Epidermal melanocyte (primary cell): Measurements from ENCODE around the gene ATG7.
"Not testable (repeated sequence)": the region's sequence is repeated elsewhere in the genome, so short reads cannot be mapped to it uniquely, and the experiment has no call there.

Experiments
- DNase-seq: peaks from one replicate; pipeline ENCODE4 v3.0.0; 2011; ENCODE audit warnings: low spot score; ENCODE audit not compliant: insufficient read length

Gene ATG7

GRCh38 chr3:11565492-11565891 lies 293.3 kb downstream of the ATG7 start:
- no peak for DNase-seq

DNA sequence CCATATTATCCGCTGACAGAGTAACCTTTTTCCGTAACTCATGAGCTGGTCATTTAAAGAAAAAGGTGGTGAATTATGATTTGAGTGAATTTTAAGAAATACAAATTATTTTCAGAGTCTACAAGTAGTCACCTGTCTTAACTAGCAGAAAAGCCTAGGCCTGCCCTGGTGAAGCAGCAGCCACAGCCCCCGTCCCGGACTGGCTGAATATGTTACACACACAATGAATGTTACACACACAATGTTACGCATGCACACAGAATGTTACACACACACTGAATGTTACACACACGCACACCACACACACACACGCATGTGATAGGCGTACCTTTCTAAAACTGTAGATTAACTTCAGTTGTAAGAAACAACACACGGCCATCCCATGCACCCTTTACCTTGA lies 293.7 kb downstream of the ATG7 start:
- no peak for DNase-seq

- DNase-seq = no peak
Observed at GRCh38 chr3:11566478-11566877, 294.3 kb downstream of the ATG7 start.

DNA sequence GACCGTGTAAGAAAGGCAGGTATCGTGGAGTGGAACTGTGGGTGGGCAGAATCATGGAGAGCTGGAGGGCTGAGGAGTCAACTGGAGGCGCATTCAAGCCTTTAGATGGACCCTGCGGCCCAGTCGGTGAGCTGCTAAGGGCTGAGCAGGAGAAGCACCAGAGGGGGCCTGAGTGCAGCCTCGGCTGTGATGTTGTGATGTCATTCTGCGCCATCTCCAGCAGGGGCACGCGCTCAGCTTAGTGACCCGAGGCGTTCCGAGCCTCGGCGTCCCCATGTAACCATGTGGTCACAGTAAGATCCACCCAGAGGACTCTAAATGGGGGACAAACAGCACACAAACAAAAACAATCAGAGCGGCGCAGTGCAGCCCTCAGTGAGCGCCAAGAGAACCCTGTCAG lies 294.7 kb downstream of the ATG7 start:
- DNase-seq = no peak

DNA sequence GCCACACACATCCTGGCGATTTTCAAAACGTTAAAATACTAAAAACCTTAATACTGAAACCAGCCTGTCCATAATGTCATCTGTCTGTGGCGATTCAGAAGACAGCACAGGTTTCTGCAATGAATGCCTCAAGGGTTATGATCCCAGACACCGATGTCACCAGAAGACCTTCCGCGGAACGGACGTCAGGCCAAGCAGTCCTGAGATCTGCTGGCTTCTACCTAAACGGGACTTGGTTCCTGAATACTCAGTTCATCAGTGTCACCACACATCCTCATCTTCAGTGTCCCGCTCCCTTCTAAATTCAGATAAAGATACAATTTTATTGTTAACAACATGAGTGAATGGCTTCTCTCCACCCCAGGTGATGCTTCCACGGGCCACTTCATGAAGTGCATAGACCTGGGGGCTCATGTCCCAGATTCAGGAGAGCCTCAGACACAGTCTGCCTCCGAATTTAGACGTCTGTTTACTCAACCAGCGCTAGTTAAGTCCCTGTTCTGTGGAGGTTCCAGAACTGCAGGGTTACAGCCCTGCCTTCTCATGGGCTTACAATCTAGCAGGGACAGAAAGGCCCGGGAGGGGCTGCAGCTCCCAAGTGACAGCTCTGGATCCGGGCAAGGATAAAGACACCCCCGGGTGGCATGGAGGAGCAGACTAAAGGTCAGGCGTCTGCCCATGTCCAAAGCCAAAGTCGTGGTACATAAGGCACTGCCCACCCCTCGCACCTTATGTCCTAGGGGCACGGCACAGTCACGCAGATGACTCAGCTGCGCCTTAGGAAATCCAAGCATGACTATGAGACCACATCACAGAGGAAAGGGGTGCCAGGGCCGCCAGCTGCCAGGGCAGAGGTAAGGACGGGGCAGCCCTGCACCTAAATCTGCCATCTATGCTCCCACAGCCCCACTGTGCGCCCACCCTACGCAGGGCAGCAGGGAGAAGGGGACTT lies 295.6 kb downstream of the ATG7 start:
- DNase-seq = peak; percentile 78

DNA sequence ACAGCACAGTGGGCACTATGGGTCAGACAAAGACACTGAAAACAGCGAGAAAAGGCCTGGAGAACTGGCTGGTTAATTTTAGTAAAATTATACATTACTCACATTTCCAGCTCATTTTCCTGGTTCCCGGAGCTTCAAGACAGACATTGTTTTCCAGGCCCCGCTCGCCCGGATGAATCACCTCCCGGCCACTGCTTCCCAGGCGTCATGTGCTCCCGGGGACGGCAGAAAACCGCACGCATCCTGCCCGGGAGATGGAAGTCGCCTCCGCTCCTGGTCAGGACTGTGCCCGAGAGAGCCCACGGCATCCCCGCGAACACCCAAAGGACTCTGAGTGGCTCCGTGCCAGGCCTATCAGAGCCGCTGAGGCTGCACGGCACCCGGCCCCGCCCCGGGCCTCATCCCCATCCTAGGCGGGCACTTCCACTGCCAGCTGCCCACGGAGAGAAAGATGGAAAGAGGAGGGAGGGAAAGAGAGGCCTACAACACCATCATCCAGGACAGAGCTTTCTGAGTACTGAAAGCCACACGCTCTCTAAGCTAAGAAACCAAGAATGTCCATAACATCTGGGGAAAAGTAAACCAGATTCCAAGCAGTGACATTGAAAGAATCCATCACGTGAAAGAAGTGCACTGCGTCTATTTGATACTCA lies 296.4 kb downstream of the ATG7 start:
- peak; percentile 95 for DNase-seq

DNA sequence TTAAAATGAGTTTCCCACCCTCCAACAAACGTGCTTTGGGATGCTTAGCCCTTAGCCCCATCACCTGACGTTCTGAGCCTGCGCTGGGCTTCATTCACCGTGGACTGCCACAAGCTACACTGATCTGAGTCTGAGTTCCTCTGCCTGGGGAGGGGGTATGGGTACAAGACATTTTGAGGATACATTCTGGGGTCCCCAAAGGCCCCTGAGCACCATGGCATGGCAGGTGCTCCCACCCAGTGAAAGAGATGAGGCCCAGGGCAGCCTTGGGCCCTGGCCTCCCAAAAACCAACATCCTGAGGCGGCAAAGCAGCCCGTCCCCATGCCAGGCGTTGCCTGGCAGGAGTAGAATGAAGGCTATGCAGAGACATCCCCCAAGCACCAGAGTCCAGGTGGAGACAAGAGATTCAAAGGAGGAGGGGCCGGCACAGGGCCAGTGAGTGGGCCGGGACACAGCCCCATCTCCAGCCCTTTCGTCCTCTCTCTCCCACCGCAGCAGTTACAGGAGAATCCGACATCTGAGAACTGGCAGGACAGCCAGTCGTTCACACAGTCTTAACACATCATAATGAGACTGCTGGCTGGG lies 297.1 kb downstream of the ATG7 start:
- no peak for DNase-seq

DNA sequence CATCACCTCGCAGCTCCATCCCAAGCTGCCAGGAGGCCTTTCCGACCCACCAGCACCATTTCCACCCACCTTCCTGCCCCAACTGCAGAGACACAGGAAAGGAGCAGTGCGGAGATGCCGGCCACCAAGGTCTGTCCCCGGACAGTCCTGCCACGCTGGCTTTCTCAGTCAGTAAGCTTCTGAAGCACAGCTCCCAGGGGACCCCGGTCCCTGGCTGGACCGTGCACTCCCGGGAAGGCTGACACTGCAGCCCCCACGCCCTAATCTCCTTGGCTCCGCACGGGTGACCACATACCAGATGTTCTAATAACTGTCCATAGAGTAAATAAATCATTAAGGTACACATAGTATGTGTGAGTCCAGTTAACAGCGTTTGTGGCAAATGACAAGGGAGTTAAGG lies 298.1 kb downstream of the ATG7 start:
- DNase-seq = no peak

DNA sequence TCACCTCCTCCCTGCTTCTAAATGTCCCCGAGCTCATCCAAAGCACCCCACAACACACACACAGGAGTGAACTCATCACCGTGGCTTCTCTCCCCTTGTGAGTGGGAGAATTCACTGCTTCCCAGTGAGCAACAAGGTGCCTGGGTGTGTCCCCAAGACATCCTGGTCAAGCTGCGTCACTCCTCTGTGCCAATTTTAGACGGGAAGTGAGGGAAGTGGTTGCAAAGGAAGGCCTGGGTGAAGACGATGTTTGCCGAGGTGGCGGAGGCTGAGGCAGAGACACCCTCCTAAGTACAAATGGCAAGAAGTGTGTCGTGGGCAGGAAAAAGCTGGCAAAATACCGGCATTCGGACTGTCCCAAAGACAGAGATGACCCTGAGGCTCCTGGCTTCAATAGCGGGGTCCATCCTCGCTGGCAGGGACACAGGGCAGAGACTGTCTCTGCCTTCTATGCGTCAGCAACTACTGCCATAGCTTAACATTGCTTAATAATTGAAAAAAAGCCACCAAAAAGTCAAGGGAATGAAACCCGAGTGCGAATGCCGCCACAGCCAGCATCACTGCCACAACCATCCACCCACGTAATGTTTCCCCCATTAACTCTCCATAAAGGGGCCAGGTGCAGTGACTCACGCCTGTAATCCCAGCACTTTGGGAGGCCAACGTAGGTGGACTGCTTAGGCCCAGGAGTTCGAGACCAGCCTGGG lies 298.7 kb downstream of the ATG7 start:
- no peak for DNase-seq

- not testable (repeated sequence) for DNase-seq
Observed at GRCh38 chr3:11572660-11573059, 300.5 kb downstream of the ATG7 start.

DNA sequence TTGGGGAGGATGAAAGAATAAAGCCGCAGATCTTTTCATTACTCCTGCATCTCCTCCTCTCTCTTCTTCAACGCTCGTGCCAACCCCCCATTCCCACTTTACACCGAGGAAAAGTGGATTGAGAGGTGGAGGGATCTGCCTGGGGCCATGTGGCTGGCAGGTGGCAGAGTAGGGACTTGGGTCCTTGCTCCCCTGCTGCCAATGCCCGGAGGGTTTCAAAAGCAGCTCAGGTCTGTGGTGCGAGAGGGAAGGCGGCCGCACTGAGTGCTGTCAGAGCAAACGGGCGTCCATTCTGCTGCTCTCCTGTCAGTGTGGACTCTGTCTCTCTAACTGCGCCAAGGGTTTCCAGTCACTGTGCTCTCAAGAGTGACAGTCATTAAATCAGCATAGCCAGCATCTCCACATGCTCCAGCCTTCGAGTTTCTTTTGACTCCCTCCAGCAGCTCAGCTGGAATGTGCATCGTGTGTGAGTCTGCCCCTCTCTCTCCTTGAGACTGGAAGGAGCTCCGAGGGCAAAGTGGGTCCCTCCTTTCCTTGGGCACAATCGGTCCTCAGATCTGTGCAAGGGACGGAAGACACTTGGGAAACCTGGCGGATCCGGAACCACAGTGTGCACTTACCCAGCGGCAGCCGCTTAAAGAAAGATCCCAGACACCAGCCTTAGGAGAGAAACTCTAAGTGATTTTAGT lies 302.9 kb downstream of the ATG7 start:
- DNase-seq = no peak

GRCh38 chr3:11575677-11576076 lies 303.5 kb downstream of the ATG7 start:
- no peak for DNase-seq

DNA sequence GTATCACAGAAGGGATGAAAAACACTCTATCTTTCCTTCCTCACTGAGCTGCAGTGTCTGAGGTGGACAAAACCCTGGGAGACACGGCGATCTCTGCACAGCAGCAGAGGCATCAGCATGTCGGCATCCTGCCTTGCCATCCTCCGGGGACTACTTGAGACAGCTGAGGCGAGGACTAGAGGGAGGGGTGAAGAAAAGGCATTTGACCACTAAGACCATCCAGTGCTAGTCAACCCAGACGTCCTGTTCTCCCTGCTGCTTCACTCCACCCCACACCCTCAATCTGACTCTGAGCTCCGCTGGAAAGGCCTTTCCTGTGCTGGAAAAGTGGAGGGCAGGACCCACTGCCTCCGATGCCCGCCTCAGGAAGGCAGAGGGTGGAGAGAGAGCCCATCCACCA lies 304.3 kb downstream of the ATG7 start:
- no peak for DNase-seq

- no peak for DNase-seq
Observed at GRCh38 chr3:11578169-11578568, 306.0 kb downstream of the ATG7 start.

GRCh38 chr3:11580645-11581044 lies 308.4 kb downstream of the ATG7 start:
- no peak for DNase-seq

DNA sequence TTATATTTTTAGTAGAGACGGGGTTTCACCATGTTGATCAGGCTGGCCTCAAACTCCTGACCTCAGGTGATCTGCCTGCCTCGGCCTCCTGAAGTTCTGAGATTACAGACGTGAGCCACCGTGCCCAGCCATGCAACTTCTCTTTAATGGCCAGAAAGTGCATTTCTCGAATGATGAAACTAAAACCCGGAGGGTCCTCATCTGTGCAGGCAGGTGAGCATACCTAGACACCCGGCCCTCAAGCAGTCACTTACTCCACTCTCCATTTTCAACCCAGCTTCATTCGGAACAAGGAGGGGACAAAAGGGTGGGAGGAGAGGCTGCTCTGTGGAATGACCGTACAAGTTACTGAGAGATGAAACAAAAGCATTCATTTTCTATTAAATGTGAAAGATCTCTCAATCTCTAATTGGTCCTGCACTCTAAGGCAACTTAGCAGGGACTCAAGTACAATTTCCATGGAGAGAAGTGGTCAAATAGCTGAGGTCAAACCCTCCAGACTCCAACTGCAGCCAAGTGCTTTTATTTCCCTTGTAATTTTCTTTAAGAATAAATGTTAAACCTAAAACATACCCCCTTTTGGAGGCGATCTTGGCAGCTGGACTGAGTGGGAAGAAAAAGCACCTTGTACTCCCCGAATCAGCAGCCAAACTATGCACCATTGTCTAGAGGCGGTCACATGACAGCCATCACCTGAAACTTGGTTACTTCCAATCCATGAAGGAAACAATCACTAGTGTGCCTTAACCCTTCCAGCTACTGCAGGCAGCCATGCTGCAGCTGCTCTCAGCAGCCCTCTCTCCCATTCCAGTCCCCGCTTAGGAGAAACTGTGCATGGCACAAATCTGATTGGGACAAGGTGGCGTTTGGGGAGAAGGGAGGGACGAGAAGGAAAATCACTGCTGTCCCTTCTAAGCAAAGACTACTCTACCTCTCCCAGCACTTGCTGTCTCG lies 309.3 kb downstream of the ATG7 start:
- DNase-seq = no peak

DNA sequence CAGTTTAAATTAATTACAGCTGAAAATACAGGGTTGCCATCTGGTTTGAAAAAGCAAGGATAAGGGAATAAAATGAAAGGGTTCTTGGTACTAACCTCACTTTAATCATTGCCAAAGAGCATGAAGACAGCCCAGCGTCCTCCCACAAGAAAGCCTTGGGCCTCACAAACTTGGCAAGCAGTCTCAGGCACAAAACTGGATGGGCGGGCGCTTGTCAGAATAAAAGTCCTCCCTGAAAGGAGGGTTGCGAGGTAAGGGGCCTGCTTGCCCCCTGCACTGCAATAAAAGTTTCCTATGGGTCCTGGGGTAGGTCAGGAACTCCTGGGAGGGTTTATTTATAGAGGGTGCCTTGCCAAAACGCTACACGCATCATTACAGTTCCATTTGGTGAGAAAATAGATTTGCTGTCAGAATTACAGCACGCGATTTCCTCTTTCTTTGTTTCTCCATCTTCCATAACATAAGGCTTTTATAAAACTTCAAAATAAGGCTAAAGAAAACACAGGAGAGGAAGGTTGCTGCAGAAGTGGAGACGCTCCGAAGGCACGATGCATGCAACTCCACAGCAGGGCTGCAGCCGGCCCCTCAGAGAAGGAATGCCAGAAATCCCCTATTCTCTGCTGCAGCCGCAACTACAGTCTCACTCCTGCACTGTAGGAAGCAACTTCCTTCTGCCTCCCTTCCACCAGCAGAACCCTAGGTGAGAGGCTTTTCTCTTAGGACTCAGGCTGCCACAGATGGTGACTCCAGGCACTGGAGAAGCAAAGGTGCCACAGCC lies 310.2 kb downstream of the ATG7 start:
- DNase-seq = peak; percentile 92

GRCh38 chr3:11583235-11583634 lies 311.0 kb downstream of the ATG7 start:
- no peak for DNase-seq

DNA sequence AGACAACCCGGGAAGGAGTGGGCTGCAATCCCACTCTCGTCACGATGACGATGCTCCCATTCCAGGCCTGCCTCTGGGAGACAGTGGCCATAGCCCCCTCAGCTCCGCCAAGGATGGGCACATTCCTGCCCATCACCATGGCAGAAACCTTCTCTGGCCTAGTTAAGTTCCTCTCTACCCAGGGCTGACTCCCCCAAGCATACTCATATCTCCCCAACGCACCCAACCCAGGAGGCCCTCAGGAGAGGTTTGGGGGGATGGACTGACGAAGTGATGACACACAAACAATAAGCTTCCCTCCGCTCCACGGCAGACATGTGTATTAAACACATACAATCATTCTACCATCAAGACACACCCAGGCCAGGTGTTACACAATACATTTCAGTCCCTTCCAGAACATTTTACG lies 311.4 kb downstream of the ATG7 start:
- no peak for DNase-seq
